Neural cell (in vitro differentiated cells): Measurements from ENCODE around the gene TMTC1. TPM values are rescaled to one million over a fixed set of nuclear protein-coding genes. Genes with fewer than 3 reads are reported as not detected.

ENCODE experiments used
- H2AFZ ChIP-seq: fragments of 200-600, 300-800 bp; sonication (generic), shearing (Covaris generic); 2 replicates; pipeline ENCODE4 v1.6.0; 2014; ENCODE audit warnings: low read depth, mild to moderate bottlenecking, antibody characterized with exemption, low read length, moderate library complexity
- H3F3A ChIP-seq: fragments of 200-600 bp; shearing (Covaris generic); 2 replicates; pipeline ENCODE4 v1.6.1; 2016; ENCODE audit warnings: mild to moderate bottlenecking, moderate library complexity, mixed read lengths, antibody characterized with exemption, low read length; ENCODE audit not compliant: insufficient read depth, poor library complexity, severe bottlenecking
- H3K27ac ChIP-seq: fragments of 200-600, 300-800 bp; sonication (generic), shearing (Covaris generic); 2 replicates; pipeline ENCODE4 v1.5.1; 2014; ENCODE audit warnings: mild to moderate bottlenecking, low read length, moderate library complexity
- H3K27me3 ChIP-seq: fragments of 300-800, 200-600 bp; sonication (generic), shearing (Covaris generic); 2 replicates; pipeline ENCODE4 v1.6.0; 2014; ENCODE audit warnings: mild to moderate bottlenecking, low read depth, low read length, moderate library complexity; ENCODE audit not compliant: insufficient read depth
- H3K36me3 ChIP-seq: fragments of 300-800, 200-600 bp; sonication (generic), shearing (Covaris generic); 2 replicates; pipeline ENCODE4 v1.5.1; 2014; ENCODE audit warnings: mild to moderate bottlenecking, antibody characterized with exemption, low read length, moderate library complexity; ENCODE audit not compliant: insufficient read depth
- H3K4me2 ChIP-seq: fragments of 300-800, 200-600 bp; sonication (generic), shearing (Covaris generic); 2 replicates; pipeline ENCODE4 v1.6.0; 2014; ENCODE audit warnings: mild to moderate bottlenecking, low read length
- H3K4me3 ChIP-seq: fragments of 300-800, 200-600 bp; sonication (generic), shearing (Covaris generic); 2 replicates; pipeline ENCODE4 v1.5.1; 2014; ENCODE audit warnings: mild to moderate bottlenecking, low read length, moderate library complexity
- H3K79me2 ChIP-seq: fragments of 200-600 bp; shearing (Covaris generic); replicated peaks from 2 replicates; pipeline ENCODE4 v1.6.0; 2014; ENCODE audit warnings: mild to moderate bottlenecking, low read length, moderate library complexity; ENCODE audit not compliant: insufficient read depth
- H3K9ac ChIP-seq: fragments of 300-800, 200-600 bp; sonication (generic), shearing (Covaris generic); 2 replicates; pipeline ENCODE4 v1.6.1; 2016; ENCODE audit warnings: mild to moderate bottlenecking, low read length, mixed read lengths
- H3K9me2 ChIP-seq: fragments of 200-600 bp; shearing (Covaris generic); 2 replicates; pipeline ENCODE4 v1.6.1; 2016; ENCODE audit warnings: mild to moderate bottlenecking, low read length, mixed read lengths; ENCODE audit not compliant: insufficient read depth
- H3K9me3 ChIP-seq: fragments of 200-600, 300-800 bp; sonication (generic), shearing (Covaris generic); 2 replicates; pipeline ENCODE4 v1.6.1; 2016; ENCODE audit warnings: mild to moderate bottlenecking, mixed run types, low read length, moderate library complexity, mixed read lengths
- H4K20me1 ChIP-seq: fragments of 200-600 bp; shearing (Covaris generic); 2 replicates; pipeline ENCODE4 v1.6.1; 2016; ENCODE audit warnings: mild to moderate bottlenecking, mixed run types; ENCODE audit not compliant: insufficient read depth
- CTCF ChIP-seq: fragments of 450-650 bp; IDR thresholded peaks from 2 replicates; pipeline ENCODE4 v1.5.1; 2014; ENCODE audit warnings: antibody characterized with exemption, mild to moderate bottlenecking, moderate library complexity; ENCODE audit not compliant: poor library complexity, severe bottlenecking
- EP300 ChIP-seq: fragments of 450-650 bp; conservative IDR thresholded peaks from 2 replicates; pipeline ENCODE4 v1.6.1; 2014; ENCODE audit warnings: antibody characterized with exemption, mild to moderate bottlenecking, moderate library complexity; ENCODE audit not compliant: poor library complexity, severe bottlenecking
- EZH2 ChIP-seq: fragments of 200-600, 300-800 bp; shearing (Covaris generic), sonication (generic); IDR thresholded peaks from 2 replicates; pipeline ENCODE4 v1.6.1; 2014; ENCODE audit warnings: antibody characterized with exemption, low read length, borderline replicate concordance, mild to moderate bottlenecking; ENCODE audit not compliant: insufficient read depth, poor library complexity, severe bottlenecking
- MXI1 ChIP-seq: fragments of 450-650 bp; conservative IDR thresholded peaks from 2 replicates; pipeline ENCODE4 v1.6.1; 2014; ENCODE audit warnings: antibody characterized with exemption, mild to moderate bottlenecking; ENCODE audit not compliant: poor library complexity, severe bottlenecking
- POLR2AphosphoS5 ChIP-seq: IDR thresholded peaks from 2 replicates; pipeline ENCODE4 v1.6.1; 2012
- RAD21 ChIP-seq: fragments of 450-650 bp; conservative IDR thresholded peaks from 2 replicates; pipeline ENCODE4 v1.6.1; 2014; ENCODE audit warnings: antibody characterized with exemption, mild to moderate bottlenecking, moderate library complexity
- SMC3 ChIP-seq: fragments of 450-650 bp; conservative IDR thresholded peaks from 2 replicates; pipeline ENCODE4 v1.6.1; 2014; ENCODE audit warnings: antibody characterized with exemption, mild to moderate bottlenecking, moderate library complexity; ENCODE audit not compliant: poor library complexity
- TAF1 ChIP-seq: IDR thresholded peaks from 2 replicates; pipeline ENCODE4 v1.6.1; 2012; ENCODE audit warnings: low read depth
- polyA plus RNA-seq: library from polyadenylated mRNA; depleted of rRNA; stranded (reverse); fragments of >200 nt; gene quantifications from 2 replicates; pipeline ENCODE4 v1.2.3, GENCODE V29; 2014
- TF ChIP-seq, protein P1 (sequence below): IDR thresholded peaks from 2 replicates; pipeline ENCODE4 v1.6.1; 2012; ENCODE audit warnings: borderline replicate concordance

The TMTC1 gene
- polyA plus RNA-seq, 1 donor from 2014 or later = 10.0 TPM

GRCh38 chr12:29547864-29548263, 235.9 kb downstream of the TMTC1 start:
- Histone ChIP-seq H4K20me1 (no peaks in the 10 kb centered on the region), H2AFZ (no peak overlapping the region), H3K4me3 (no peak overlapping the region), H3K4me2 (no peak overlapping the region), H3K9me2 (no peaks in the 10 kb centered on the region), H3K9ac (no peak overlapping the region), H3K9me3 (no peaks in the 10 kb centered on the region), H3K79me2 (no peaks in the 10 kb centered on the region), H3F3A (no peaks in the 10 kb centered on the region), H3K36me3 (no peaks in the 10 kb centered on the region), H3K27me3 (no peaks in the 10 kb centered on the region), H3K27ac (no peak overlapping the region)
- TF ChIP-seq MXI1 = no peak
- TF ChIP-seq, protein P1, sequence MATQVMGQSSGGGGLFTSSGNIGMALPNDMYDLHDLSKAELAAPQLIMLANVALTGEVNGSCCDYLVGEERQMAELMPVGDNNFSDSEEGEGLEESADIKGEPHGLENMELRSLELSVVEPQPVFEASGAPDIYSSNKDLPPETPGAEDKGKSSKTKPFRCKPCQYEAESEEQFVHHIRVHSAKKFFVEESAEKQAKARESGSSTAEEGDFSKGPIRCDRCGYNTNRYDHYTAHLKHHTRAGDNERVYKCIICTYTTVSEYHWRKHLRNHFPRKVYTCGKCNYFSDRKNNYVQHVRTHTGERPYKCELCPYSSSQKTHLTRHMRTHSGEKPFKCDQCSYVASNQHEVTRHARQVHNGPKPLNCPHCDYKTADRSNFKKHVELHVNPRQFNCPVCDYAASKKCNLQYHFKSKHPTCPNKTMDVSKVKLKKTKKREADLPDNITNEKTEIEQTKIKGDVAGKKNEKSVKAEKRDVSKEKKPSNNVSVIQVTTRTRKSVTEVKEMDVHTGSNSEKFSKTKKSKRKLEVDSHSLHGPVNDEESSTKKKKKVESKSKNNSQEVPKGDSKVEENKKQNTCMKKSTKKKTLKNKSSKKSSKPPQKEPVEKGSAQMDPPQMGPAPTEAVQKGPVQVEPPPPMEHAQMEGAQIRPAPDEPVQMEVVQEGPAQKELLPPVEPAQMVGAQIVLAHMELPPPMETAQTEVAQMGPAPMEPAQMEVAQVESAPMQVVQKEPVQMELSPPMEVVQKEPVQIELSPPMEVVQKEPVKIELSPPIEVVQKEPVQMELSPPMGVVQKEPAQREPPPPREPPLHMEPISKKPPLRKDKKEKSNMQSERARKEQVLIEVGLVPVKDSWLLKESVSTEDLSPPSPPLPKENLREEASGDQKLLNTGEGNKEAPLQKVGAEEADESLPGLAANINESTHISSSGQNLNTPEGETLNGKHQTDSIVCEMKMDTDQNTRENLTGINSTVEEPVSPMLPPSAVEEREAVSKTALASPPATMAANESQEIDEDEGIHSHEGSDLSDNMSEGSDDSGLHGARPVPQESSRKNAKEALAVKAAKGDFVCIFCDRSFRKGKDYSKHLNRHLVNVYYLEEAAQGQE = no peak
- TF ChIP-seq TAF1 = no peak
- no peak for TF ChIP-seq POLR2AphosphoS5
- TF ChIP-seq EP300 = no peak

DNA sequence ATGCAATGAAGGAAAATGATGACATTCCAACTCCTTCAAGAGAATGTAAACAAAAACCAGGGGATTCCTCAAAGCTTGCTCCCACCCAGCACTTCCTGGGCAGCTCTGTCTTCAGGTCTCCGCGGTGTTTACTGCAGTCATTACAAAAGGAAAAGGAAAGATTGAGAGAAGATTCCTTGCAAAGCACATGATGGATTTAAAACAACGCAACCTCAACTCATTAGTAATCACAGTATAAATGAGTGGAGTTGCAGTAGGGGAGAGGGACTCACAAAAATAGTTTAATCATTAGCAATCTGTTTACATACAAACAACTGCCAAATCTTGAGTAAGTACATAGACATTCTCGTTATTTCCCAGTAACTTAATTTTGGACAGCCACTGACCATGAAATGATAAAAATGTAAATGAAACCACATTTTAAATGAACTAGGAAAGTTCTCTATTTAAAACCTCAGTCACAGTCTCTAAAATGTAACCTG, 236.6 kb downstream of the TMTC1 start:
- H2AFZ ChIP-seq = no peak overlapping the region

More for the DNA sequence above, 236.6 kb downstream of the TMTC1 start:
- Histone ChIP-seq H3K4me2 (no peak overlapping the region), H3F3A (no peaks in the 10 kb centered on the region), H3K9me3 (no peaks in the 10 kb centered on the region), H3K36me3 (no peaks in the 10 kb centered on the region), H3K9ac (no peak overlapping the region), H3K9me2 (no peaks in the 10 kb centered on the region), H3K79me2 (no peaks in the 10 kb centered on the region), H4K20me1 (no peaks in the 10 kb centered on the region), H3K4me3 (no peak overlapping the region), H3K27me3 (no peaks in the 10 kb centered on the region), H3K27ac (no peak overlapping the region)
- TF ChIP-seq EZH2 (no peak), CTCF (no peak), RAD21 (no peak), POLR2AphosphoS5 (no peak), TAF1 (no peak), EP300 (no peak), MXI1 (no peak), SMC3 (no peak)
- TF ChIP-seq, protein P1 = no peak
